Activated CD4-positive, alpha-beta T cell treated with anti-CD3 and anti-CD28 coated beads, Interleukin-2, amount 50 U/mL, for 24 hours (primary cell): ENCODE data around the gene GPX7.

Source experiments
- DNase-seq, 2 donors: peaks; one replicate each; pipeline ENCODE4 v3.0.0-alpha.2; 2020; ENCODE audit warnings: low read depth in 1 of 2, low spot score in 1 of 2

Gene GPX7

DNA sequence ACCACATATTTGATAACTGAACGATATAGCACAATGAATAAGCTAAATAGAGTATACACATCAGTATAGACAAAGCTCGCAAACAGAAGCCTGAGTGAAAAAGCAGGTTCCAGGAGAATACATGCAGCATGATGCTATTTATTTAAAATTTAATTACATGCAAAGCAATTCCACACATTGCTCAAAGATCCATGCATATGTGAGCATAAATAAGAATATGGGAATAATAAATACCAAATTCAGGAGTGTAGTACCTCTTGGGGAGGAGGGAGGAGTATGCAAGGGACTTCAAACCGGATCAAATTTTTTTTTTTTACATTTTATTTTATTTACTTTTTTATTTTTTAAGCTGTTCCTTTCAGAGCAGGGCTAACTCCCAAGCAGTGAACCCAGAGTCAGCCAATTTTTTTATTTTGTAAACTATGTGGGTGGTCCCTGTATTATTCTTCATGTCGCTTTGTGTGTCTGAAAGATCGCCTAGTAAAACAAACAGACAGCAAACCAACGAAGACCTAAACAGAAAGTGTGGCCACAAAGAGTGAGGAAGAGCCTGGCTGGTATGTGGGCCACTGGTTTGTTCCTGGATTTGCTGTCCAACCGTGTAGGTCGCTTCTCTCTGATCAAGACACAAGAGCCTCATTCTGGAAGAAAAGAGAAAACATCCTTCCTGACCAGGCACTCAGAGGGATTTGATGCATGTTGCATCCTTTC is 26.6 kb downstream of the GPX7 start:
- no peak for DNase-seq

- no peak for DNase-seq
These were observed 27.1 kb downstream of the GPX7 start for GRCh38 chr1:52629325-52629643.

GRCh38 chr1:52629667-52630066 is 27.5 kb downstream of the GPX7 start:
- DNase-seq, result no peak

- DNase-seq, result no peak
These were observed 29.7 kb downstream of the GPX7 start for GRCh38 chr1:52631759-52632331.

GRCh38 chr1:52632732-52633290 is 30.6 kb downstream of the GPX7 start, which contains the start of gene SHISAL2A:
TSS of gene SHISAL2A (plus strand) at chr1:52633168. CDS start at chr1:52633494, 326 bp downstream.
- peak; percentile 44 to 45 for DNase-seq

DNA sequence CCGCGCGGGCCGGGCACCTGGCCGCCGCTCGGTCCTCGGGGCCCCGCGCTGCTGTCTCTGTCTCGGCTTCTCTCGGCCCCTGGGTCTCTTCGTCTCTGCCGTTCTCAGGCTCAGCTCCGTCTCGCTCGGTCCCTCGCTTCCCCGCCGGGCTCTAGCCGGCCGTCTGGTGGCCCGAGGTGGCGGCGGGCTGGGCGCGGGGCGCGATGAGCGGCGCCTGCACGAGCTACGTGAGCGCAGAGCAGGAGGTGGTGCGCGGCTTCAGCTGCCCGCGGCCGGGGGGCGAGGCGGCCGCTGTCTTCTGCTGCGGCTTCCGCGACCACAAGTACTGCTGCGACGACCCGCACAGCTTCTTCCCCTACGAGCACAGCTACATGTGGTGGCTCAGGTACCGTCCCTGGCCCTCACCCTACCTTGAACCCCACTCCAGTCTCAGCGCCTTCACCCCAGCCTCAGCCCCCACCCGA is 31.2 kb downstream of the GPX7 start:
- no peak for DNase-seq

DNA sequence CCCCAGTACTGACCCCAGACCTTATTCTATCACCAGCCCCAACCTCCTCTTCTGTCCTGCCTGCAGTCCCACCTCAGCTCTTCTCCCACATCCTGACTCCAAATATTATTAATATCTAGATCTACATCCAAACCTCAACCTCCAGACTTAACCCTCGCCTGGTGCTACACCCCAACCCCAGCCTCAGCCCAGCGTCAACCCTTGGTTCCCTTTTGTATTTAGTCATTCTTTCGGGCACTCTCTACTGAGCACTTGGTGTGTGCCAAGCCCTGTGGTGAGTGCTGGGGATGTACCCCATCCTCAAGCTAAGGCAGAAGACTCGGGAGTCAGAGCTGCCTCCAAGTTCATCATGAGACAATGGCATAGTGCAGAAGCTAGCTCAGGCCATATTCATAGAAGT is 31.9 kb downstream of the GPX7 start:
- DNase-seq, result no peak

DNA sequence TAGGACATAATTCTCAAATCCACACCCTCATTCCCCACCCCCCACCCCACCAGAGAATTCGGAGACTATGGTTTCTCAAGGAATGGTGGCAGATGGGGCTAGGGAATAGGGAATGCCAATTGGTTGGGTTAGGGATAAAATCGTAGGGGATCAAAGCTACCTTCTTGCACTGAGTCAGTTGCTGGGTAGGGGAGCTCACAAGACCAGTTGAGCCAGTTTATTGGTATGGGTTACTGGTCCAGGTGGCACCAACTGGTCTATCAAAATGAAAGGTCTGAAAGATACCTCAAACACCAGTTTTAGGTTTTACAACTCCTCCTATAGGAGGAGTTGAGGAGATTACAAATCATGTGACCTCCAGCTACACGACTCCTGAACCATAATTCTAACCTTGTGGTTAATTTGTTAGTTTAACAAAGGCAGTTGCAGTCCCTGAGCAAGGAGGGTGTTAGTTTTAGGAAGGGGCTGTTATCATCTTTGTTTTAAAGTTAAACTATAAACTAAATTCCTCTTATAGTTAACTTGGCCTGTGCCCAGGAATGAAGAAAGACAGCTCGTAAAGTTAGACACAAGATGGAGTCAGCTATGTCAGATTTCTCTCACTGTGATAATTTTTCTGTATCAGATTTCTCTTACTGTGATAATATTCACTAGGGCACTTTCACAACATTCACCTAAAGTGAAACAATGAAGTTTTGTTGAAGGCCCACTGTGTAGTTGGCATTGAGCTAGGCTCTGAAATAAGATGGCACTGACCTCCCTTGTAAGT is 33.3 kb downstream of the GPX7 start:
- no peak for DNase-seq

GRCh38 chr1:52636721-52637695 is 34.8 kb downstream of the GPX7 start:
- DNase-seq, result peak in 1 of 2 donors; percentile 57

DNA sequence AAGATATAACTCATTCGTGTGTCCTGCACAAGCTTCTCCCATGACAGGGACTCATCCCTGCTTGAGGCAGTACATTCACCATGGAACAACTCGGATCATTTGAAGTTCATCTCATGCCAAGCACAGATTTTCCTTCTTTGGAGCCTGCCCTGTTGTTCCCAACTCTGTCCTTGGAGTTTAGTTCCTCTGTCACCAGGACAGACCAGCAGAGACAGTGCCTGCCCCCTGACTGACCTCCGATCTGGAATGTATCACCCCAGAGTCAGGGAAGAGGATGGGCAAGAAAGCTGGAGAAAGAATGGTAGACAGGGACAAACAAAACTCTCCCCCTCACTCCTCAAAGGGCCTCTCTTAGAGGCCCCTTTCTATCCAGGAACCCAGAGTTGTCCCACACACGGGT is 35.8 kb downstream of the GPX7 start:
- no peak for DNase-seq

GRCh38 chr1:52640697-52641096 is 38.5 kb downstream of the GPX7 start:
- no peak for DNase-seq

- no peak for DNase-seq
These were observed 39.1 kb downstream of the GPX7 start for GRCh38 chr1:52641307-52641706.

GRCh38 chr1:52645261-52645660 is 43.1 kb downstream of the GPX7 start:
- no peak for DNase-seq

GRCh38 chr1:52651904-52652303 is 49.7 kb downstream of the GPX7 start:
- DNase-seq, result no peak

- no peak for DNase-seq
These were observed 51.2 kb downstream of the GPX7 start for GRCh38 chr1:52653207-52653849.

DNA sequence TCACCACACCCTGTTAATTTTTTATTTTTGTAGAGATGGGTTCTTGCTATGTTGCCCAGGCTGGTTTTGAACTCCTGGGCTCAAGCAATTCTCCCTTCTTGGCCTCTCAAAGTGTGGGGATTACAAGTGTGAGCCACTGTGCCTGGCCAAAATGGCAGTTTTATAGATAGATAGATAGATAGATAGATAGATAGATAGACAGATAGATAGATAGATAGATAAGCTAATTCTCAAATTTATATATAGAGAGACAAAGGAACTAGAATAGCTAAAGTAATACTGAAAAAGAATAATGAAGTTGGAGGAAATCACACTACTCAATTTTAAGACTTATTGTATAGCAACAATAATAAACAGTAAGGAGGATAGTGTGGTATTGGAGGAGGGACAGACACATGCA is 51.9 kb downstream of the GPX7 start:
- DNase-seq, result no peak

GRCh38 chr1:52657702-52658101 is 55.5 kb downstream of the GPX7 start:
- no peak for DNase-seq
